ENCODE data around the gene LPAR5. TPM values are rescaled to one million over a fixed set of nuclear protein-coding genes. Genes with fewer than 3 reads are reported as not detected.
A peak's percentile ranks its signal among the peaks of the same experiment; 100 is the strongest.

LPAR5 gene
- total and polyA plus RNA-seq, 2 of the 13 experiments (the other 11 are each of a cell fraction or from before 2014, with no cell fraction given) = 0.09 to 0.32 TPM

DNA sequence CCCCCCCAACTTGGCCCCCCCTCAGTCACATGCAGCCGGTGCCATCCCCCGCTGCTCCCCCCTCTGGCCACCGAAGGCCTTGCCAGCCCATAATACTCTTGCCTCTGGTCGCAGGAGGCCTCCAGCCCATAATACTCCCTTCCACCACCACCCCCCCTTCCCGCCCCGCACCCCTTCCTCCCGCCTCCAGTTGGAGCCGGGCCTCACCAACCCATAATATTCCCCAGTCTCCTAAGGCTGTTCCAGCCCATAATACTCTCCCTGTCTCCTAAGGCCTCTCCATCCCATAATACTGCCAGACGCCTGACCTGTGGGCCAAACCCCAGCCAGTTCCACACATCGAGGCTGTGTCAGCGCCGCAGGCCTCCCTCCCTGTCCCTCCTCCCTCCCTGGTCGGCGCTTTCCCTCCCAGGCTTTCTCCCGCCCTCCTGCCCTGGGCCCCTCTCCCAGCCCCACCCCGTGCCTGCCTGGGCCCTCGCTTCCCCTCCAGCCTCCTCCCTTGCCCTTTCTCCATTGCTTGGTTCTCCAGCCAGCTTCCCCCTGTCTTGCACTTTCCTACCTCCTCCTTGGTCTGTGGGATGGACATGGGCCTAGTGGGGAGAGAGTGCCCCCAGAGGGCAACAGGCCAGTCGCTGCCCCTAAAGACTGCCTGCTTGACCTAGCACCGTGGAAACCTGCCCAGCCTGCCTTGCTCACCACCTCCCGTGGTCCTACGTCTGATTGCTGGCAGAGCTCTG lies 21.8 kb downstream of the LPAR5 start (continued):
- TF ChIP-seq HNF4A (CRISPR knock-in tag; IDR thresholded peaks at IDR 0.05) = peak; percentile 7; the same call in 1 of the 2 replicates
- TF ChIP-seq, protein P1, sequence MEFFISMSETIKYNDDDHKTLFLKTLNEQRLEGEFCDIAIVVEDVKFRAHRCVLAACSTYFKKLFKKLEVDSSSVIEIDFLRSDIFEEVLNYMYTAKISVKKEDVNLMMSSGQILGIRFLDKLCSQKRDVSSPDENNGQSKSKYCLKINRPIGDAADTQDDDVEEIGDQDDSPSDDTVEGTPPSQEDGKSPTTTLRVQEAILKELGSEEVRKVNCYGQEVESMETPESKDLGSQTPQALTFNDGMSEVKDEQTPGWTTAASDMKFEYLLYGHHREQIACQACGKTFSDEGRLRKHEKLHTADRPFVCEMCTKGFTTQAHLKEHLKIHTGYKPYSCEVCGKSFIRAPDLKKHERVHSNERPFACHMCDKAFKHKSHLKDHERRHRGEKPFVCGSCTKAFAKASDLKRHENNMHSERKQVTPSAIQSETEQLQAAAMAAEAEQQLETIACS (CRISPR knock-in tag; IDR thresholded peaks at IDR 0.05) = no peak
- no peak for TF ChIP-seq TIGD3 (CRISPR knock-in tag; IDR thresholded peaks at IDR 0.05; ENCODE audit: borderline replicate concordance)
- TF ChIP-seq, protein P2, sequence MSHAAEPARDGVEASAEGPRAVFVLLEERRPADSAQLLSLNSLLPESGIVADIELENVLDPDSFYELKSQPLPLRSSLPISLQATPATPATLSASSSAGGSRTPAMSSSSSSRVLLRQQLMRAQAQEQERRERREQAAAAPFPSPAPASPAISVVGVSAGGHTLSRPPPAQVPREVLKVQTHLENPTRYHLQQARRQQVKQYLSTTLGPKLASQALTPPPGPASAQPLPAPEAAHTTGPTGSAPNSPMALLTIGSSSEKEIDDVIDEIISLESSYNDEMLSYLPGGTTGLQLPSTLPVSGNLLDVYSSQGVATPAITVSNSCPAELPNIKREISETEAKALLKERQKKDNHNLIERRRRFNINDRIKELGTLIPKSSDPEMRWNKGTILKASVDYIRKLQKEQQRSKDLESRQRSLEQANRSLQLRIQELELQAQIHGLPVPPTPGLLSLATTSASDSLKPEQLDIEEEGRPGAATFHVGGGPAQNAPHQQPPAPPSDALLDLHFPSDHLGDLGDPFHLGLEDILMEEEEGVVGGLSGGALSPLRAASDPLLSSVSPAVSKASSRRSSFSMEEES (CRISPR knock-in tag; IDR thresholded peaks at IDR 0.05) = 0 out of 2 replicates have a peak, but pooled peaks have one; percentile 7
- TF ChIP-seq ZNF605 (CRISPR knock-in tag; IDR thresholded peaks at IDR 0.05) = peak; percentile 56; the same call in 1 of the 2 replicates
- 0 out of 2 replicates have a peak, but pooled peaks have one; percentile 55 for TF ChIP-seq ZFP1 (CRISPR knock-in tag; IDR thresholded peaks at IDR 0.05)
- no peak for TF ChIP-seq FOSL1 (CRISPR knock-in tag; IDR thresholded peaks at IDR 0.05; ENCODE audit: borderline replicate concordance)
- peak; percentile 95 for TF ChIP-seq ZNF572 (CRISPR knock-in tag; IDR thresholded peaks at IDR 0.05)
- TF ChIP-seq ZNF761 (CRISPR knock-in tag; conservative IDR thresholded peaks at IDR 0.05) = peak; percentile 65; the same call in 1 of the 2 replicates
- TF ChIP-seq BRD4 (CRISPR knock-in tag; IDR thresholded peaks at IDR 0.05) = no peak
- TF ChIP-seq, protein P3, sequence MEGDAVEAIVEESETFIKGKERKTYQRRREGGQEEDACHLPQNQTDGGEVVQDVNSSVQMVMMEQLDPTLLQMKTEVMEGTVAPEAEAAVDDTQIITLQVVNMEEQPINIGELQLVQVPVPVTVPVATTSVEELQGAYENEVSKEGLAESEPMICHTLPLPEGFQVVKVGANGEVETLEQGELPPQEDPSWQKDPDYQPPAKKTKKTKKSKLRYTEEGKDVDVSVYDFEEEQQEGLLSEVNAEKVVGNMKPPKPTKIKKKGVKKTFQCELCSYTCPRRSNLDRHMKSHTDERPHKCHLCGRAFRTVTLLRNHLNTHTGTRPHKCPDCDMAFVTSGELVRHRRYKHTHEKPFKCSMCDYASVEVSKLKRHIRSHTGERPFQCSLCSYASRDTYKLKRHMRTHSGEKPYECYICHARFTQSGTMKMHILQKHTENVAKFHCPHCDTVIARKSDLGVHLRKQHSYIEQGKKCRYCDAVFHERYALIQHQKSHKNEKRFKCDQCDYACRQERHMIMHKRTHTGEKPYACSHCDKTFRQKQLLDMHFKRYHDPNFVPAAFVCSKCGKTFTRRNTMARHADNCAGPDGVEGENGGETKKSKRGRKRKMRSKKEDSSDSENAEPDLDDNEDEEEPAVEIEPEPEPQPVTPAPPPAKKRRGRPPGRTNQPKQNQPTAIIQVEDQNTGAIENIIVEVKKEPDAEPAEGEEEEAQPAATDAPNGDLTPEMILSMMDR (CRISPR knock-in tag; IDR thresholded peaks at IDR 0.05) = peak; percentile 75
- TF ChIP-seq NFKB2 (CRISPR knock-in tag; IDR thresholded peaks at IDR 0.05; ENCODE audit: borderline replicate concordance) = peak; percentile 39; the same call in 1 of the 2 replicates
- peak; percentile 62; the same call in 1 of the 2 replicates for TF ChIP-seq HDAC2 (CRISPR knock-in tag; IDR thresholded peaks at IDR 0.05)
- TF ChIP-seq GABPB1 (CRISPR knock-in tag; IDR thresholded peaks at IDR 0.05) = peak; percentile 73
- TF ChIP-seq STAG1 (CRISPR knock-in tag; IDR thresholded peaks at IDR 0.05) = 0 out of 2 replicates have a peak, but pooled peaks have one; percentile 35
- peak; percentile 75; the same call in 1 of the 2 replicates for TF ChIP-seq ZNF501 (CRISPR knock-in tag; IDR thresholded peaks at IDR 0.05)
- TF ChIP-seq FIP1L1 (IDR thresholded peaks at IDR 0.05; ENCODE audit: borderline replicate concordance, insufficient read depth, low read depth, low read length) = no peak
- TF ChIP-seq NRL (CRISPR knock-in tag; IDR thresholded peaks at IDR 0.05; ENCODE audit: borderline replicate concordance) = peak; percentile 21; the same call in 1 of the 2 replicates
- peak; percentile 45 for TF ChIP-seq SP2 (CRISPR knock-in tag; IDR thresholded peaks at IDR 0.05)
- no peak for TF ChIP-seq ZFP41 (CRISPR knock-in tag; IDR thresholded peaks at IDR 0.05; ENCODE audit: borderline replicate concordance)
- TF ChIP-seq SOX6 (IDR thresholded peaks at IDR 0.05) = no peak
- TF ChIP-seq SOX6 (CRISPR knock-in tag; IDR thresholded peaks at IDR 0.05) = peak; percentile 55
- TF ChIP-seq ZFP37 (CRISPR knock-in tag; IDR thresholded peaks at IDR 0.05; ENCODE audit: borderline replicate concordance) = no peak
- peak; percentile 38; the same call in 1 of the 2 replicates for TF ChIP-seq ZNF317 (CRISPR knock-in tag; IDR thresholded peaks at IDR 0.05)
- peak; percentile 25; the same call in 1 of the 2 replicates for TF ChIP-seq BORCS8-MEF2B (CRISPR knock-in tag; IDR thresholded peaks at IDR 0.05)

All from HepG2 (cell line).